Activated CD4-positive, alpha-beta T cell treated with anti-CD3 and anti-CD28 coated beads, Interleukin-2, amount 50 U/mL, for 1 hour (primary cell): Measurements from ENCODE around the gene REEP5.
"Not testable (repeated sequence)": the region's sequence is repeated elsewhere in the genome, so short reads cannot be mapped to it uniquely, and the experiment has no call there.

ENCODE experiments used
- DNase-seq: peaks from one replicate; pipeline ENCODE4 v3.0.0-alpha.2; 2020

The REEP5 gene

GRCh38 chr5:112931473-112931872 lies 9.4 kb upstream of the REEP5 start:
- no peak for DNase-seq

DNA sequence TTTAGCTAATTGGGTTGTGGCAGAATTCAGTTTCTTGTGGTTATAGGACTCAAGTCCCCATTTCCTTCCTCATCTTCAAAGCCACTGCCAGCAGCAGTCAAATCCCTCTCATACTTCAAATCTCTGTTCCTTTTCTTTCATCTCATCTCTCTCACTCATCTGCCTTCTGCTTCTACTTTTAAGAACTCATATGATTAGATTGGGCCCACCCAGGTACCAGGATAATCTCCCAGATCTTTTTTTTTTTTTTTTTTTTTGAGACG lies 8.0 kb upstream of the REEP5 start:
- no peak for DNase-seq

- no peak for DNase-seq
These were observed 7.5 kb upstream of the REEP5 start for GRCh38 chr5:112929336-112930081.

DNA sequence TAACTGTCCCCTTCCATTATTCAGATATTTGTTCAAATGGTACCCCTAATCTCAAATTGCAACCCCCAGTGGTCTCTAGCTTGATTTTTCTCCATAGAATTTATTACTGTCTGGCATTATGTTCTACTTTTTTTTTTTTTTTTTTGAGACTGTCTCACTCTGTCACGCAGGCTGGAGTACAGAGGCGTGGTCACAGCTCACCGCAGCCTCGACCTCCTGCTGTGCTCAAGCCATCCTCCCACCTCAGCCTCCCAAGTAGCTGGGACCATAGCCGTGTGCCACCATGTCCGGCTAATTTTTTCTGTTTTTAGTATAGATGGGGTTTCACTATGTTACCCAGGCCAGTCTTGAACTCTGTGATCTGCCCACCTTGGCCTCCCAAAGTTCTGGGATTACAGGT lies 2.0 kb upstream of the REEP5 start:
- no peak for DNase-seq

- no peak for DNase-seq
These were observed 1.3 kb upstream of the REEP5 start for GRCh38 chr5:112923148-112923917.

DNA sequence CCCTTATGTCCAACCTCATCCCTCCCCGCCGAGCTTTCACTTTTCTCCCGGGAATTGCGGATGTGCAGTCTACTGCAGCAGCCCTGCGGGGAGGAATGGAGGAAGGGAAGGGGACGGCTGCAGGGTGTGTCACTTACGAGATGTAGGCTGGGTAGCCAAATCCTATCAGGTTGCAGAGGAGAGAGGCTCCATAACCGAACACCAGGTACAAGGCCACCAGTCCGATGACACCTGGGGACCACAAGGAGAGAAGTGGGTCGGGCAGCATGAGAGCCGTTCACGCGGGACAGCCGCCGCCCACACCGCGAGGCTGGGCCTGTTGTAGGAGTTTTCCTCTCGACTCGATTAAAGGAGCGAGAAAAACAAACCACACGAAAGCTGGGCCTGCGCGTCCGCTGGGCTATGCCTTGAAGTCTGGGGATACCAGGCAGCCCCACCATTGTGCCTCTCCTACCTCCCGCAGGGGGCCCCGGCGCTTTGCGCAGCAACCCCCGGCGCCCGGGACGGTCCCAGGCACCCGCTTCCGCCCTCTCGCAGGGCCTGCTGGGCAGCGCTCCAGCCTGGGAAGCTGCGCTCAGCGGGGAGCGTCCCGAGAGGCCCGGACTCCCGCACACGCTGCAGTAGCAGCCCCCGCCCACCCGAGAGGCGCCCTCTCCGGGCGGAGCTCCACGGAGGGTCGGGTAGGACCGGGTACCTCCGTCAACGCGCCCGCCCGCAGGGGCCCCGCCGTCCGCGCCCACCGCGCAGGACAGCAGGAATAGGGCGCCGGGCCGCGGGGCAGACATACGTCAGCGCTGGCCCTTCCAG lies 798 bp downstream of the REEP5 start:
- DNase-seq, result peak; percentile 47

DNA sequence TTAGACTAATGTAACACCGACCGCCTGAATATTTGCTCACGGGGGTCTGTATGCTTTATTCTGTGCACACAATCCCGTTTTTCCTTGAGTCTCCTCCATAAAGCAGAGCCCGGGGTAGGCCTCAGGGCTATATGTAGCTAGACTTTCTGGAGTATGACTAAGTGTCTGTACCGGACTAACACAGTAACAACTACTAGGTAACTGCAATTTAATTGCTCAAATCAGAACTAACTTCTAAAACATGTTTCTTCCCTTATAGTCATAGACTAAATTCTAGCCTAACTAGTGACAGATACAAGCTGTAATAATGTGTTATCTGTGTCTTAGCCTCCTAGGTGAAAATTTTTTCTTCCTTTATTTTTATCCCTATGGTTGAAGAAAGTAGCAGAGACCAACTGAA lies 2.1 kb downstream of the REEP5 start:
- no peak for DNase-seq

- no peak for DNase-seq
These were observed 3.3 kb downstream of the REEP5 start for GRCh38 chr5:112918679-112919078.

GRCh38 chr5:112918136-112918535 lies 3.9 kb downstream of the REEP5 start:
- no peak for DNase-seq

DNA sequence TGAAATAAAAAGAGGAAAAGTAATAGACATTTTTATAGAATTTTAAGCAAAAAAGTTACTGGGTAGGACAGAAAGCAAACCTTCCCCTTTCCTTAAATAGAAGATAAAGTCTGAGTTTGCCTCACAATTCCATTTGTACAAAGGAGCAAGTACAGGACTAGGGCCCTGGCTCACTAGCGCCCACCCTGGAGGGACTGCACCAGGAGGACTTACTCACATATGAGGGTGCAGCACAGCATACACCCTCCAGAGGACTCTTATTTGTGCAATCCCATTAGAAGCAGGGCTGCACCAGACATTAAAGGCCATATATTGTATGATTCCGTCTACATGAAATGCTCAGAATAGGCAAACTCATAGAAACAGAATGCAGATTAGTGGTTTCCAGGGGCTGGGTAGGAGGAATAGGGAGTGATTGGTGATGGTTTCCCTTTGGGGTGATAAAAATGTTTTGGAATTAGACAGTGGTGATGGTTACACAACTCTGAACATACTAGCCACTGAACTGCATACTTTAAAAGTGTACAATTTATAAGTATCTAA lies 4.5 kb downstream of the REEP5 start:
- DNase-seq, result no peak

GRCh38 chr5:112915831-112916230 lies 6.2 kb downstream of the REEP5 start:
- DNase-seq, result no peak

- no peak for DNase-seq
These were observed 7.4 kb downstream of the REEP5 start for GRCh38 chr5:112914584-112914983.

DNA sequence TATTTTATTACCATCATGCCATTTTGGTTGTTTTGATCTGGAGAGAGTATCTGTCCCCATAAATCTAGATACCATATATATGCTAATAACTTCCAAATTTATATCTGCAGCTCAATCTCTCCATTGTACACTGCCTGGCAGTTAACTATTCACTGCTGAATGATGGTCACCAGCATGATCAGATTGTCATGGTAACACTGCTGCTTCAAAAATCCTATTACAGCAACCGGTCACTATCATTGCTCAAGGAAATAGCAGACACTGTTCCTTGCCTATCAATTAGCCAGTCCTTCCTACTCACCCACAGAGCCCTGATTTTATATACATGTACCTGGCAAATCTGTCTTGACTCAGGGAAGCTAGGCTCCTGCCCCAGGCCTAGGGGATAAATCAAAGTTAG lies 11.5 kb downstream of the REEP5 start:
- no peak for DNase-seq

DNA sequence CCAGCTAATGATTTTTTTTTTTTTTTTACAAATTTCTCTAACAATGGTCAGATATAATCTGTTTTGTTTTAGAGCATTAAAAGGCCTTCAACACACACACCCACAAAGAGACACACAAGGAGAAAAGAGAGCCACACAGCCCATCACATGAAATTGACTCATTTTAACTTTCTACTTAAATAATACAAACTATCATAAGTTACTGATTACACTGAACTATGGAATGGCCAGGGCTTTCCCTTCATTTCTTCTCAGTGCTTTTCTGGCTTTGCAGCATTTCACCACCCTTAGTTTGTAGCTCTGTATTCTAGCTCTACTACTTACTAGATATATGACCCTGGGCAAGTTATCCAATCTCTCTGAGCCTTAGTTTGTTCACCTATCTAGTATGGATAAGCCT lies 13.2 kb downstream of the REEP5 start:
- DNase-seq, result no peak

GRCh38 chr5:112907166-112907631 lies 14.8 kb downstream of the REEP5 start:
- DNase-seq, result no peak

GRCh38 chr5:112906637-112907036 lies 15.4 kb downstream of the REEP5 start:
- DNase-seq, result no peak

GRCh38 chr5:112904996-112905395 lies 17.0 kb downstream of the REEP5 start:
- not testable (repeated sequence) for DNase-seq

- no peak for DNase-seq
These were observed 19.5 kb downstream of the REEP5 start for GRCh38 chr5:112902561-112902960.

DNA sequence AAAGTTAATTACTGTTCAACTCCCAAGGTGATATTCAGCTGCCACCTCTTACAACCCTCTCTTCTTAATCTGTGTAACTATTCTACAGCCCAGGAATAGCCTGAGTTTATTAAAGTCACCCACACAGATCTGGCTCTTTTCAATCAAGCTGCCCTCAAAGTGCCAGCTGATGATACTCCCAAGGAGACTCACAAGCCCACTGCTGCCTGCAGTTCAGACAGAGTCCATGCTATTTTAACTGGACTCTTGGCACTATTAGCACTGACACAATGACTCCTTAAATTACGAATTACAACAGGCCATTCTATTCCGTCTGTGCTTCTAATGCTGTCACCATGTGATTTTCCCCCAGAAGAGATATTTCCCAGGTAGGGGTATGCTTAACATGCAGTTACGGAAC lies 26.3 kb downstream of the REEP5 start:
- DNase-seq, result no peak

DNA sequence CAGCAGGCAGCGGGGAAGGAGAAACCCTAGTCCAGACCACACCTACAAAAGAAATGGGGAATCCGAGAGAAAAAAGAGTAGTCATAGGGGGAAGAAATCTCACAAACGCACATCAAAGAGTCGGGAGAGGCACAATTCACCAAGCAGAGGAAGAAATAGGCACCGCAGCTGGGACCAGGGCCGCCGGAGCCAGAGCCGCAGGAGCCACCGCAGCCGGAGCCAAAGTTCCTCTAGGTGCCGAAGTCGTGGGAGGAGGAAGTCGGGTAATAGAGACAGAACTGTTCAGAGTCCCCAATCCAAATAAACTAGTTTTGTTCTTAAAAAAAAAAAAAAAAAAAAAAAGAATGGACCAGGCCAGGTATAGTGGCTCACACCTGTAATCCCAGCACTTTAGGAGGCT lies 29.3 kb downstream of the REEP5 start:
- no peak for DNase-seq

- not testable (repeated sequence) for DNase-seq
These were observed 30.0 kb downstream of the REEP5 start for GRCh38 chr5:112892066-112892465.

DNA sequence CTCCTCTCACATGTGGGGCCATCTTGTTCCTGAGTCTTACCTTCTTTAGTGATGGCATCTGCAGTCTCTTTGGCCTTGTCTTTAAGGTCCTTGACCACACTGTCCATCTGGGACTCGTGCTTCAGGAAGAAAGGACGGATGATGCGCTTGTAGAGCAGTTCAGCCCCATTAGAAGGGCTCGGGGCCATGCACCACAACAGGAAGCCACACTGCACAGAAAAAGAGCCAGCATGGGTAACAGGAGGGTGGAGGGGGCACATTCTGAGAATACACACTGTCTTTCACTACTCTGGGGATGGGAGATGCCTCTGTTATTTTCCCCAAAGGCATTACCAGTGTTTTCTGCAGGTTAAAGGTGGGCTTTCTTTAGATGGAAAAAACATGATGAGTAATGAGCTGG lies 35.1 kb downstream of the REEP5 start:
- no peak for DNase-seq

DNA sequence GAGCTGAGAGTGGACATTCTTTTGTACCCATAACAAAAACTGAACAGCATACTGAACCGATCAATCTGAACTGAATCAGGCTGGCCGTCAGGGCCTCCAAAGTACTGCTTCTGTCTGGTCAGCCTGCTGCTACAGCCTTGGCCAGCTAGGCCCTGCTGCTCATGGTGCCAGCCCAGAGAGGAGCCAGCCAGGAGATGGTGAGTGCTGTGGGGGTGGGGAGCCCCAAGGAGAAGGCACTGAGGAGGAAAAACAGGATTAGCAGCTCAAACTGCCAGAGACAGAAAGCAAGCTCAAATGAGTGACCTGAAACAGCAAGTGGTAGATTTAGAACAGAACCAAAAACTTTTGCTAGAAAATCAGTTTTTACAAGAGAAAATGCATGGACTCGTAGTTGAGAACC lies 37.0 kb downstream of the REEP5 start:
- no peak for DNase-seq

- DNase-seq, result no peak
These were observed 38.8 kb downstream of the REEP5 start for GRCh38 chr5:112883192-112883591.
